ENCODE data around the gene ANKRD63.

GRCh38 chr15:40310001-40310959, 27.4 kb upstream of the ANKRD63 start:
- TF ChIP-seq ZFP30 (CRISPR knock-in tag; IDR thresholded peaks at IDR 0.05) (no peak), RARB (CRISPR knock-in tag; IDR thresholded peaks at IDR 0.05) (no peak), ARNTL (CRISPR knock-in tag; IDR thresholded peaks at IDR 0.05; ENCODE audit: borderline replicate concordance, low read depth) (no peak), POU6F1 (CRISPR knock-in tag; IDR thresholded peaks at IDR 0.05; ENCODE audit: borderline replicate concordance, low read depth) (no peak), ZNF565 (CRISPR knock-in tag; conservative IDR thresholded peaks at IDR 0.05; ENCODE audit: low read depth) (no peak), CREB5 (CRISPR knock-in tag; IDR thresholded peaks at IDR 0.05; ENCODE audit: low read depth) (no peak)
- TF ChIP-seq, protein P1, sequence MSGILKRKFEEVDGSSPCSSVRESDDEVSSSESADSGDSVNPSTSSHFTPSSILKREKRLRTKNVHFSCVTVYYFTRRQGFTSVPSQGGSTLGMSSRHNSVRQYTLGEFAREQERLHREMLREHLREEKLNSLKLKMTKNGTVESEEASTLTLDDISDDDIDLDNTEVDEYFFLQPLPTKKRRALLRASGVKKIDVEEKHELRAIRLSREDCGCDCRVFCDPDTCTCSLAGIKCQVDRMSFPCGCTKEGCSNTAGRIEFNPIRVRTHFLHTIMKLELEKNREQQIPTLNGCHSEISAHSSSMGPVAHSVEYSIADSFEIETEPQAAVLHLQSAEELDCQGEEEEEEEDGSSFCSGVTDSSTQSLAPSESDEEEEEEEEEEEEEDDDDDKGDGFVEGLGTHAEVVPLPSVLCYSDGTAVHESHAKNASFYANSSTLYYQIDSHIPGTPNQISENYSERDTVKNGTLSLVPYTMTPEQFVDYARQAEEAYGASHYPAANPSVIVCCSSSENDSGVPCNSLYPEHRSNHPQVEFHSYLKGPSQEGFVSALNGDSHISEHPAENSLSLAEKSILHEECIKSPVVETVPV (CRISPR knock-in tag; IDR thresholded peaks at IDR 0.05), result no peak

Data from SK-N-SH treated with all-trans-retinoic acid at 6 μM for 48 hours (cell line).